GM21529 (cell line): ENCODE results near the gene DIP2C.
"Not testable (repeated sequence)": the region's sequence is repeated elsewhere in the genome, so short reads cannot be mapped to it uniquely, and the experiment has no call there.

Experiments used
- ATAC-seq: cut with Tn5 transposase; IDR thresholded peaks from one replicate; pipeline ENCODE4 v1.9.1; 2021; ENCODE audit not compliant: unreplicated experiment

The DIP2C gene

DNA sequence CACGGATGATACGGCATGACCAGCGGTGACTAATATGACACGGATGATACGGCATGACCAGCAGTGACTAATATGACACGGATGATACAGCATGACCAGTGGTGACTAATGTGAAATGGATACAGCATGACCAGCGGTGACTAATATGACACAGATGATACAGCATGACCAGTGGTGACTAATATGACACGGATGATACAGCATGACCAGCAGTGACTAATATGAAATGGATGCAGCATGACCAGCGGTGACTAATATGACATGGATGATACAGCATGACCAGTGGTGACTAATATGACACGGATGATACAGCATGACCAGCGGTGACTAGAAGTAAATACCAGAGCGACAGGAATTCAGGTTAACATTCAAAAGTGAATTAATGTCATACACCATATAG lies 264.1 kb downstream of the DIP2C start:
- ATAC-seq: not testable (repeated sequence)

- not testable (repeated sequence) for ATAC-seq
Measured at GRCh38 chr10:424724-425123, 264.7 kb downstream of the DIP2C start.

- no peak for ATAC-seq
Measured at GRCh38 chr10:423178-423577, 266.3 kb downstream of the DIP2C start.

- no peak for ATAC-seq
Measured at GRCh38 chr10:422675-423074, 266.8 kb downstream of the DIP2C start.

GRCh38 chr10:422241-422640 lies 267.2 kb downstream of the DIP2C start:
- ATAC-seq: no peak

GRCh38 chr10:421170-421569 lies 268.3 kb downstream of the DIP2C start:
- no peak for ATAC-seq

GRCh38 chr10:420154-421121 lies 269.0 kb downstream of the DIP2C start:
- ATAC-seq: no peak

- ATAC-seq: no peak
Measured at GRCh38 chr10:418894-419293, 270.6 kb downstream of the DIP2C start.

GRCh38 chr10:418226-418625 lies 271.2 kb downstream of the DIP2C start:
- no peak for ATAC-seq

GRCh38 chr10:416091-416515 lies 273.4 kb downstream of the DIP2C start:
- no peak for ATAC-seq

GRCh38 chr10:413662-414071 lies 275.8 kb downstream of the DIP2C start:
- ATAC-seq: no peak

- ATAC-seq: no peak
Measured at GRCh38 chr10:412109-412508, 277.4 kb downstream of the DIP2C start.

DNA sequence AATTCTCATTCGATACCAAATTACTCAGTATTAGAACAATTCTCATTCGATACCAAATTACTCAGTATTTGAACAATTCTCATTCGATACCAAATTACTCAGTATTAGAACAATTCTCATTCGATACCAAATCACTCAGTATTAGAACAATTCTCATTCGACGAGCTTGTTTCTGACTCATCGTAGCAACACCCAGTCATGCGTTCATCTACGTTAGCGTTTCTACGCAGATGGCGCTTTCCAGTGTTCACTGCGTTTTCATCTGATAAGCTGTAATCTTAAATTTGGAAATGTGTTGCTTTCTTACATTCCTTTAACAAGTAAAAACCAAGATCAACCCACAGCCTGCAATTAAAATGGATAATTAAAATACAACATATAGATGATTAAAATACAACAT lies 277.9 kb downstream of the DIP2C start:
- ATAC-seq: no peak

GRCh38 chr10:409408-410040 lies 279.9 kb downstream of the DIP2C start:
- ATAC-seq: no peak

DNA sequence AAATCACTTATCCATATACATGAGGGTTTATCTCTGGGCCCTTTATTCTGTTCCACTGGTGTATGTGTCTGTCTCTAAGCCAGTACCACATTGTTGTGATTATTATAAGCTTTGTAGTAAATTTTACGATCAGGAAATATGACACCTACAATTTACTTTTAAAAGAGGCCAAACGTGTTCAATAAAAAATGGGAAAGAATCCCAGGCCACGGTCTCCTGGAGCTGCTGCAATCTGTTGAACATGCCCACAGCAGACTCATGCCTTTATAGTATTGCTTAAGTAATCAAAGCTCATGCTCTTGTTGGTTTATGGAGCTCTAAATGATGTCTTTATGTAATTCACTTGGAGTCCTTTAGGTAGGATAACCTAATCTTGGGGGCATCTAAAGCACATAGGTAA lies 281.2 kb downstream of the DIP2C start:
- ATAC-seq: no peak

GRCh38 chr10:406976-407375 lies 282.5 kb downstream of the DIP2C start:
- ATAC-seq: no peak

DNA sequence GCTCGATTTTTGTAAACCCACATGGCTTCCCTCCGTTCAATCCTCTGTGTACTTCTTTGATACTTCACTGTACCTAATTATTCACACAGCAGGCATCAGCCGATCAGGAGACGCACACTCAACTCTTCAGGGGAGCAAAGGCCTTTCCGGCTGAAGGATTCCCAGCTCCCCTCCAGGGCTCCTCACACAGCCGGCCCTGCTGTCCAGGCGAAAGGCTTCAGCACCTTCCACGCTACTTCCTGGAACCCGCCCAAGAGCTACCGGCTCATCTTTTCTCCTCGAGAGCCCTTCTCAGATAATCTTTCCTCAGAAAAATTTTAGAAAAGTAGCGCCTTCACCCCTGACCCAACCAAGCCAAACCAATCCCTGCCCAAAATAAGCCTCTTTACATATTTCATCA lies 283.8 kb downstream of the DIP2C start:
- no peak for ATAC-seq

DNA sequence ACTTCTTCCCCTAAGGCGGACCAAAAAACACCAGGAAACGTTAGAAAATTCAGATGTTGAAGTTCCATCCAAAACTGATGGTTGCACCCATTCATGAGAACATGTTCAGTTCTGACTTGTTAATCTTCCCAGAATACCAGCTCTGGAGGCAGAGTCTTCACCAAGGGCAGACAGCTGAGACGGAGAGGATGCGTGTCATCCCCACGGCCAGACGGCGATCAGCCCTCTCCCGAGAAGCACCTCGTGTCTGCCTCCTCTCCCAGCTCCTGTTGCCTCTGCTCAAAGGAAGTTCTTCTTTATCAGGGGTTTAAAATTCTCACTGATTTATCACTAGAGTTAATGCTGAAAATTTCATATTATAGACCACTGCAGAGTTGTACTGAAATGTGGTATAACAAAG lies 284.5 kb downstream of the DIP2C start:
- ATAC-seq: no peak

GRCh38 chr10:404346-404745 lies 285.1 kb downstream of the DIP2C start:
- ATAC-seq: no peak

- ATAC-seq: no peak
Measured at GRCh38 chr10:398954-399353, 290.5 kb downstream of the DIP2C start.

- ATAC-seq: no peak
Measured at GRCh38 chr10:397321-398068, 292.0 kb downstream of the DIP2C start.
